Neutrophil (primary cell): ENCODE measurements around the gene ACTL7A.

Experiments used
- H3K27ac ChIP-seq: fragments of 200-600 bp; sonication (generic); 2 replicates; pipeline ENCODE4 v1.5.1; 2016; ENCODE audit warnings: mild to moderate bottlenecking, moderate library complexity
- H3K27me3 ChIP-seq: fragments of 200-600 bp; sonication (generic); 2 replicates; pipeline ENCODE4 v1.6.0; 2016; ENCODE audit warnings: mild to moderate bottlenecking
- H3K36me3 ChIP-seq: fragments of 200-600 bp; sonication (generic); 2 replicates; pipeline ENCODE4 v1.5.1; 2017
- H3K4me1 ChIP-seq, 2 experiments: fragments of 200-600 bp in 1 of 2; sonication (generic) in 1 of 2; 1 replicate in 1 of 2; 2 replicates in 1 of 2; pipeline versions ENCODE4 v1.5.1 to v1.6.1; 2013 to 2016; ENCODE audit warnings: low read depth in 1 of 2, low read length in 1 of 2, mild to moderate bottlenecking in 1 of 2, moderate library complexity in 1 of 2; ENCODE audit not compliant: control insufficient read depth in 1 of 2, insufficient read depth in 1 of 2
- H3K4me3 ChIP-seq, 2 experiments: fragments of 200-600 bp in 1 of 2; sonication (generic) in 1 of 2; 1 replicate in 1 of 2; 2 replicates in 1 of 2; pipeline ENCODE4 v1.5.1; 2013 to 2016; ENCODE audit warnings: low read depth in 1 of 2, low read length in 1 of 2, mild to moderate bottlenecking in 1 of 2, moderate library complexity in 1 of 2
- H3K9me3 ChIP-seq: fragments of 200-600 bp; sonication (generic); 2 replicates; pipeline ENCODE4 v1.5.1; 2016
- TF ChIP-seq, protein P1 (sequence below): fragments of 200-600 bp; sonication (generic); IDR thresholded peaks from 2 replicates; pipeline ENCODE4 v1.5.1; 2016; ENCODE audit warnings: antibody characterized with exemption

Gene ACTL7A

DNA sequence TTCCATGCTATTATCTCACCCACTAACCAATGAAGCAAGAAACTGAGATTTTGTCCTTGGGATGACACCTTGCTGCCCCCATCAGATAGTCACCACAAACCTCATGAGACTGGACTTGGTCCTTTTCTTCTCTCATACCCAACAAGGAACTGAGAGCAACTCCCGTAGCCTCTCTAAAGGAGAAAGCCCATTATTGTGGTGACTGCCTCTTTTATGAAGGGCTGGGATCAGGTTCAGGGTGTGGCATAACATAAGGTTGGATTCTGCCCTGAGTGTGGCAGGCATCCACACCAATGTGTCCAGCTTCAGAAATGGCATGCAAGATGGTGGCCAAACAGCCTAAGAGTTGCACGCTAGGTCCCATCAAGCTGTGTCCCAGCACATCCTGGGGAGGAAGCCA, 1.3 kb upstream of the ACTL7A start:
- Histone ChIP-seq H3K9me3 (no peaks in the 10 kb centered on the region), H3K36me3 (no peaks in the 10 kb centered on the region), H3K4me1 (no peaks in the 10 kb centered on the region), H3K27ac (no peak overlapping the region), H3K4me3 (no peak overlapping the region), H3K27me3 (no peaks in the 10 kb centered on the region)
- TF ChIP-seq, protein P1, sequence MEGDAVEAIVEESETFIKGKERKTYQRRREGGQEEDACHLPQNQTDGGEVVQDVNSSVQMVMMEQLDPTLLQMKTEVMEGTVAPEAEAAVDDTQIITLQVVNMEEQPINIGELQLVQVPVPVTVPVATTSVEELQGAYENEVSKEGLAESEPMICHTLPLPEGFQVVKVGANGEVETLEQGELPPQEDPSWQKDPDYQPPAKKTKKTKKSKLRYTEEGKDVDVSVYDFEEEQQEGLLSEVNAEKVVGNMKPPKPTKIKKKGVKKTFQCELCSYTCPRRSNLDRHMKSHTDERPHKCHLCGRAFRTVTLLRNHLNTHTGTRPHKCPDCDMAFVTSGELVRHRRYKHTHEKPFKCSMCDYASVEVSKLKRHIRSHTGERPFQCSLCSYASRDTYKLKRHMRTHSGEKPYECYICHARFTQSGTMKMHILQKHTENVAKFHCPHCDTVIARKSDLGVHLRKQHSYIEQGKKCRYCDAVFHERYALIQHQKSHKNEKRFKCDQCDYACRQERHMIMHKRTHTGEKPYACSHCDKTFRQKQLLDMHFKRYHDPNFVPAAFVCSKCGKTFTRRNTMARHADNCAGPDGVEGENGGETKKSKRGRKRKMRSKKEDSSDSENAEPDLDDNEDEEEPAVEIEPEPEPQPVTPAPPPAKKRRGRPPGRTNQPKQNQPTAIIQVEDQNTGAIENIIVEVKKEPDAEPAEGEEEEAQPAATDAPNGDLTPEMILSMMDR, result no peak

DNA sequence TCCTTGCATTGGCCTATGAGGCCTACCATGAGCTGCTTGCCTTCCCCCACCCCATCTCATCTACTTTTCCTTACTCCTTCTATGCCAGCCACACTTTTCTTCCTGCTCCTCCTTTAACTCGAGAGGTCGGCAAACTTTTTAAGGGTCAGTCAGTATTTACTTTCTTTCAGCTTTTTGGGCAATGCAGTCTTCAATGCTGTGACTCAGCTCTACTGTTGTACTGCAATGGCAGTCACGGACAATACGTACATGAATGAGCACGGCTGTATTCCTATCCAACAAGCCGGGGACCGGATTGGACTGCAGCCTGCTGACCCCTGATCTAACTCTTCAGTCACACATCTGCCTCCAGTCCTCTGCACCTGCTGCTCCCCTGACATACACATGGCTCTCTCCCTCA, 602 bp upstream of the ACTL7A start:
- H3K9me3 ChIP-seq, result no peaks in the 10 kb centered on the region
- H3K36me3 ChIP-seq, result no peaks in the 10 kb centered on the region
- H3K4me3 ChIP-seq, result no peak overlapping the region
- no peaks in the 10 kb centered on the region for H3K27me3 ChIP-seq
- no peaks in the 10 kb centered on the region for H3K4me1 ChIP-seq
- TF ChIP-seq, protein P1, result no peak
- H3K27ac ChIP-seq, result no peak overlapping the region

DNA sequence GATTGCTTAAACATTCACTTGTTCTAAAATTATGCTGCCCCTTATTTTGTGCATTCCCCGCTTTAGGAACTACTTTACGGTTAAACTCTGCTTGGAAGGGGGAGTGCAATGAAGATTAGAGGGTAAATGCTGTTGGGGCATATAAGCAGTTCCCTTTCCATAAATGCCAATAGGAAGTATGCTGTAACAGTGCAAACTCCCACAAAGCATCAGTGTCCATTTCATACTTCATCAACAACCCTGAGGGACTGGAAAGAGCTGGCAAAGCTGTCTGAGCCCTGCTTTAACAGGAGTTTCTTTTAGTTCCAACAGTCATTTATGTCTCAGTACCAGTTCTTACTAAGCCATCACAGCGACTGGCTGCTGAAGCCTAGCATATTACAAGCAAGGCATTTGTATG, 1.8 kb downstream of the ACTL7A start:
- H3K27me3 ChIP-seq, result no peaks in the 10 kb centered on the region
- no peak overlapping the region for H3K4me3 ChIP-seq
- no peaks in the 10 kb centered on the region for H3K4me1 ChIP-seq
- H3K27ac ChIP-seq, result no peak overlapping the region
- no peaks in the 10 kb centered on the region for H3K9me3 ChIP-seq
- TF ChIP-seq, protein P1, result no peak
- peaks cover 12% of the 10 kb centered on the region for H3K36me3 ChIP-seq

DNA sequence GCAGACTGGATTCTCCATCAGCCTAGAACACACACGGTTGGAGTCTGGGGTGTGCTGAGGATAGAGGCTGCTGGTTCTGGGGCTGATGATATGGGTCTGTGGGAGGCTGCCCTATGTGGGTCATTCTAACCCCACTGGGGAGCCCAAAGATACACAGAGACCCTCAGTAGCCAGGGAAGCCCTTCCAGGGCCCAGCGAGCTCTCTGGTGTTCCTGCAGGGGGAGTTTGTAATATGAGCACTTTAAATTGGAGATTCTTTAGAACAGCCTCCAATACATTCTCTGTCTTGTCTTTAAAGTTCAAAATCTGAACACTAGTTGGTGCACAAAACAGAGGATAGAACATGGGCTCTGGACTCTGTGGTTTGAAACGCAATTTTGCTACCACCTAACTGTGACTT, 2.4 kb downstream of the ACTL7A start:
- H3K4me3 ChIP-seq, result no peak overlapping the region
- peaks cover 17% of the 10 kb centered on the region for H3K36me3 ChIP-seq
- H3K27me3 ChIP-seq, result no peaks in the 10 kb centered on the region
- TF ChIP-seq, protein P1, result no peak
- no peaks in the 10 kb centered on the region for H3K4me1 ChIP-seq
- H3K27ac ChIP-seq, result no peak overlapping the region
- H3K9me3 ChIP-seq, result no peaks in the 10 kb centered on the region

DNA sequence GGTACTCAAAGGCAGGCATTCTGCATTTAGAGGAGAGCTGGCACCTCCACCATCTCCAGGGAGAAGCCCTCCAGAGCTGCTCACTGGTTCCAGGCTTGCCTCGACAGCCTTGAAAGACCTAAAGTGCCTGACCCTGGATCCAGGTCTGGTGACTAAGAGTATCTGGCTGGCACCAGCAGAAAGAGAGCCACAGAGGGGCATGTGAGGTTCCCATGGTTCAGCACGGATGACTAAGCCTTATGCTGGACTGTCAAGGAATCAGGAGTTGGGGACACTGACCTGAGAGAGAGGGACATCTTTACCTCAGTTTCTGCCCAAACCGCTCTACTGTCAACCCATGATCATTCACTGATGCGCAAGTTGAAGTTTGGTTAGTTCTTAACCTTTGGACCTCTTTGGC, 3.0 kb downstream of the ACTL7A start:
- TF ChIP-seq, protein P1, result no peak
- H3K4me3 ChIP-seq, result no peak overlapping the region
- H3K9me3 ChIP-seq, result no peaks in the 10 kb centered on the region
- peaks cover 17% of the 10 kb centered on the region for H3K36me3 ChIP-seq
- no peaks in the 10 kb centered on the region for H3K4me1 ChIP-seq
- no peaks in the 10 kb centered on the region for H3K27me3 ChIP-seq
- H3K27ac ChIP-seq, result no peak overlapping the region

DNA sequence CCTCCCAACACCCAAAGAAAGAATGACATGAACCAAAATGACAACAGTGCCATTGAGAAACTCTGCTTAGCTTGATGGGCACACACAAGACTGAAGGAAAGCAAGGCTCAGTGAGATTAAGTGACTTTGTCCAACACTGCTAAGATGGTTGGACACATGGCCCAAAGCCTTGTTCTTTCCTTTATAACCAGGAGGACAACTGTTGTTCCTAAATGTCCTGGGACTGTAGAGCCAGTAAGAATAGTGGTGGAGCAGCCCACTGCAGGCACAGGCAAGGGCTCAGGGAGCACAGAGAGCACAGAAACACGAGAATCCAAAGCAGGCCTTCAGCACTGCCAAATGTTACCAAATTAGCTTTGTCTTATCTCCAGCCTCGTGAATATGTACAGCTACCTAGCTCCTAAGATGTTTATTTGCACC, 3.9 kb downstream of the ACTL7A start:
- TF ChIP-seq, protein P1, result no peak
- no peaks in the 10 kb centered on the region for H3K9me3 ChIP-seq
- peaks cover 17% of the 10 kb centered on the region for H3K36me3 ChIP-seq
- no peak overlapping the region for H3K27ac ChIP-seq
- H3K4me1 ChIP-seq, result no peaks in the 10 kb centered on the region
- H3K4me3 ChIP-seq, result no peak overlapping the region
- H3K27me3 ChIP-seq, result no peaks in the 10 kb centered on the region
